ENCODE measurements around the gene DNAH2. TPM values are rescaled to one million over a fixed set of nuclear protein-coding genes. Genes with fewer than 3 reads are reported as not detected.

DNAH2 gene
- polyA plus RNA-seq, 2 of the 4 experiments (the other 2 are of a cell fraction) = 0.01 to 0.08 TPM

- ATAC-seq = peak in 1 of 2 experiments; percentile 55; a peak in 3 of 6 replicates
- TF ChIP-seq MAX (IDR thresholded peaks at IDR 0.05) (no peak), POLR2AphosphoS2 (conservative IDR thresholded peaks at IDR 0.05; ENCODE audit: low read length) (no peak), ESRRA (IDR thresholded peaks at IDR 0.05; ENCODE audit: borderline replicate concordance, low read length) (no peak), NR3C1 (IDR thresholded peaks at IDR 0.05) (no peak), RNF2 (IDR thresholded peaks at IDR 0.05; ENCODE audit: borderline replicate concordance, low read depth) (no peak)
- ChIA-PET CTCF (interaction anchor here (1.0 to 11.9 kb wide), 4 partner anchors 12 to 45 kb away, joined by 3 to 107 read pairs (median 38); partner anchors contain the start of genes SHBG, TP53 and WRAP53), POLR2A (interaction anchor here (7.5 kb wide), 1 partner anchor 9 kb away, joined by 40 read pairs; the partner anchor contains the start of gene TP53)
- no peak for FAIRE-seq
- peaks cover 9% of the 10 kb centered on the region for H3K9me3 ChIP-seq
- H3K4me3 ChIP-seq = no peak overlapping the region
- H3K27ac ChIP-seq = no peak overlapping the region
- H3K4me1 ChIP-seq = no peaks in the 10 kb centered on the region
- no peak overlapping the region for H3K4me2 ChIP-seq
- 91% methylated on average over 5 of the region's 5 CpGs for WGBS (ENCODE audit: missing lambda C conversion rate)
- no peak for DNase-seq (ENCODE audit: low read depth in 1 of 2, low spot score in 1 of 2)
These were observed 41.0 kb upstream of the DNAH2 start for GRCh38 chr17:7676533-7676932.

- no peaks in the 10 kb centered on the region for H3K4me1 ChIP-seq
- ChIA-PET CTCF (interaction anchor here (1.1 to 11.9 kb wide), 5 partner anchors 11 to 60 kb away, joined by 4 to 107 read pairs (median 6); partner anchors contain the start of genes SAT2, SHBG, TP53 and WRAP53), POLR2A (interaction anchor here (7.5 kb wide), 1 partner anchor 8 kb away, joined by 40 read pairs; the partner anchor contains the start of gene TP53)
- 89% methylated on average over 10 of the region's 10 CpGs for WGBS (ENCODE audit: missing lambda C conversion rate)
- H3K4me2 ChIP-seq = no peak overlapping the region
- DNase-seq (ENCODE audit: low read depth in 1 of 2, low spot score in 1 of 2) (no peak), FAIRE-seq (no peak), ATAC-seq (0 out of 6 replicates have a peak, but pooled peaks of 1 of the 2 experiments have one; percentile 26)
- TF ChIP-seq MAX (IDR thresholded peaks at IDR 0.05) (no peak), HES2 (IDR thresholded peaks at IDR 0.05) (no peak)
- H3K9me3 ChIP-seq = peaks cover 9% of the 10 kb centered on the region
- no peak overlapping the region for H3K4me3 ChIP-seq
- H3K27ac ChIP-seq = no peak overlapping the region
These were observed 40.0 kb upstream of the DNAH2 start for GRCh38 chr17:7677388-7678067.

GRCh38 chr17:7684851-7685532 lies 32.6 kb upstream of the DNAH2 start:
- POLR2A ChIA-PET = interaction anchor here (1.3 to 4.1 kb wide), 9 partner anchors 10 to 281 kb away, joined by 4 to 81 read pairs (median 30); partner anchors contain the start of genes CD68, CYB5D1, FXR2 and NAA38
- WGBS (ENCODE audit: missing lambda C conversion rate) = 19% methylated on average over 15 of the region's 15 CpGs
- no peak for FAIRE-seq
- no peaks in the 10 kb centered on the region for H3K9me3 ChIP-seq
- H3K4me2 ChIP-seq = peak overlapping the region; percentile 93
- DNase-seq (ENCODE audit: low read depth in 1 of 2, low spot score in 1 of 2) = no peak
- CTCF ChIA-PET = interaction anchor here (0.9 to 10.0 kb wide), 9 partner anchors 18 to 180 kb away, joined by 3 to 191 read pairs (median 51); partner anchors contain the start of genes CD68, DNAH2, EFNB3 and FXR2
- TF ChIP-seq JUNB (IDR thresholded peaks at IDR 0.05) (no peak), POLR2AphosphoS2 (conservative IDR thresholded peaks at IDR 0.05; ENCODE audit: low read length) (0 out of 2 replicates have a peak, but pooled peaks have one; percentile 41), MAX (IDR thresholded peaks at IDR 0.05) (no peak), MAZ (IDR thresholded peaks at IDR 0.05; ENCODE audit: borderline replicate concordance, low read depth, low read length) (no peak), KDM5A (IDR thresholded peaks at IDR 0.05) (0 out of 2 replicates have a peak, but pooled peaks have one; percentile 8), CHD4 (IDR thresholded peaks at IDR 0.05; ENCODE audit: borderline replicate concordance) (no peak), ZFP36 (IDR thresholded peaks at IDR 0.05; ENCODE audit: borderline replicate concordance, partially characterized antibody) (no peak)
- peaks cover 23% of the 10 kb centered on the region for H3K4me1 ChIP-seq
- peak overlapping the region; percentile 94 to 95 for H3K27ac ChIP-seq
- peak overlapping the region; percentile 77 for H3K4me3 ChIP-seq
- no peak for ATAC-seq

GRCh38 chr17:7685533-7686221 lies 31.9 kb upstream of the DNAH2 start:
- DNase-seq (ENCODE audit: low read depth in 1 of 2, low spot score in 1 of 2) (peak; percentile 91 to 98), FAIRE-seq (no peak)
- POLR2A ChIA-PET = interaction anchor here (0.6 to 4.1 kb wide), 32 partner anchors 11 to 488 kb away, joined by 3 to 97 read pairs (median 6); partner anchors contain the start of genes ATP1B2, CD68, CYB5D1 and DNAH2
- no peak for TF ChIP-seq ZSCAN20 (CRISPR knock-in tag; IDR thresholded peaks at IDR 0.05)
- TF ChIP-seq ZFP36 (IDR thresholded peaks at IDR 0.05; ENCODE audit: borderline replicate concordance, partially characterized antibody) = no peak
- 0 out of 2 replicates have a peak, but pooled peaks have one; percentile 21 for TF ChIP-seq HOXA7 (CRISPR knock-in tag; IDR thresholded peaks at IDR 0.05)
- no peak for TF ChIP-seq RAD21 (conservative IDR thresholded peaks at IDR 0.05 in 1 of 2, IDR thresholded peaks at IDR 0.05 in 1 of 2)
- no peak for TF ChIP-seq FOSL2 (IDR thresholded peaks at IDR 0.05)
- TF ChIP-seq FOSL2 (CRISPR knock-in tag; IDR thresholded peaks at IDR 0.05) = no peak
- peak; percentile 75; the same call in 1 of the 2 replicates for TF ChIP-seq E2F6 (IDR thresholded peaks at IDR 0.05; ENCODE audit: borderline replicate concordance, low read depth)
- peak; percentile 84 for TF ChIP-seq MAX (IDR thresholded peaks at IDR 0.05)
- no peak for TF ChIP-seq RNF2 (IDR thresholded peaks at IDR 0.05; ENCODE audit: borderline replicate concordance, low read depth)
- TF ChIP-seq POLR2AphosphoS2 (conservative IDR thresholded peaks at IDR 0.05; ENCODE audit: low read length) = no peak
- TF ChIP-seq POLR2A (IDR thresholded peaks at IDR 0.05; ENCODE audit: low read length) = peak; percentile 50
- peak; percentile 36 for TF ChIP-seq CHD2 (IDR thresholded peaks at IDR 0.05; ENCODE audit: low read length, partially characterized antibody)

More at GRCh38 chr17:7685533-7686221, 31.9 kb upstream of the DNAH2 start:
- Histone ChIP-seq H3K4me1 (peaks cover 23% of the 10 kb centered on the region), H3K27ac (peak overlapping the region; percentile 94 to 95), H3K4me3 (peak overlapping the region; percentile 77), H3K4me2 (peak overlapping the region; percentile 93), H3K9me3 (no peaks in the 10 kb centered on the region)
- peak; percentile 75 to 77 for ATAC-seq
- whole genome bisulfite sequencing (ENCODE audit: missing lambda C conversion rate) = 2% methylated on average over 44 of the region's 44 CpGs
- CTCF ChIA-PET = interaction anchor here (0.6 to 10.0 kb wide), 13 partner anchors 11 to 180 kb away, joined by 3 to 191 read pairs (median 33); partner anchors contain the start of genes CD68, DNAH2, EFNB3 and FXR2

All from A549 (cell line).